Measurements from ENCODE around the gene TRPM5.
"Not testable (repeated sequence)": the region's sequence is repeated elsewhere in the genome, so short reads cannot be mapped to it uniquely, and the experiment has no call there.

The TRPM5 gene, protein sequence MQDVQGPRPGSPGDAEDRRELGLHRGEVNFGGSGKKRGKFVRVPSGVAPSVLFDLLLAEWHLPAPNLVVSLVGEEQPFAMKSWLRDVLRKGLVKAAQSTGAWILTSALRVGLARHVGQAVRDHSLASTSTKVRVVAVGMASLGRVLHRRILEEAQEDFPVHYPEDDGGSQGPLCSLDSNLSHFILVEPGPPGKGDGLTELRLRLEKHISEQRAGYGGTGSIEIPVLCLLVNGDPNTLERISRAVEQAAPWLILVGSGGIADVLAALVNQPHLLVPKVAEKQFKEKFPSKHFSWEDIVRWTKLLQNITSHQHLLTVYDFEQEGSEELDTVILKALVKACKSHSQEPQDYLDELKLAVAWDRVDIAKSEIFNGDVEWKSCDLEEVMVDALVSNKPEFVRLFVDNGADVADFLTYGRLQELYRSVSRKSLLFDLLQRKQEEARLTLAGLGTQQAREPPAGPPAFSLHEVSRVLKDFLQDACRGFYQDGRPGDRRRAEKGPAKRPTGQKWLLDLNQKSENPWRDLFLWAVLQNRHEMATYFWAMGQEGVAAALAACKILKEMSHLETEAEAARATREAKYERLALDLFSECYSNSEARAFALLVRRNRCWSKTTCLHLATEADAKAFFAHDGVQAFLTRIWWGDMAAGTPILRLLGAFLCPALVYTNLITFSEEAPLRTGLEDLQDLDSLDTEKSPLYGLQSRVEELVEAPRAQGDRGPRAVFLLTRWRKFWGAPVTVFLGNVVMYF (N-terminal part only)

DNA sequence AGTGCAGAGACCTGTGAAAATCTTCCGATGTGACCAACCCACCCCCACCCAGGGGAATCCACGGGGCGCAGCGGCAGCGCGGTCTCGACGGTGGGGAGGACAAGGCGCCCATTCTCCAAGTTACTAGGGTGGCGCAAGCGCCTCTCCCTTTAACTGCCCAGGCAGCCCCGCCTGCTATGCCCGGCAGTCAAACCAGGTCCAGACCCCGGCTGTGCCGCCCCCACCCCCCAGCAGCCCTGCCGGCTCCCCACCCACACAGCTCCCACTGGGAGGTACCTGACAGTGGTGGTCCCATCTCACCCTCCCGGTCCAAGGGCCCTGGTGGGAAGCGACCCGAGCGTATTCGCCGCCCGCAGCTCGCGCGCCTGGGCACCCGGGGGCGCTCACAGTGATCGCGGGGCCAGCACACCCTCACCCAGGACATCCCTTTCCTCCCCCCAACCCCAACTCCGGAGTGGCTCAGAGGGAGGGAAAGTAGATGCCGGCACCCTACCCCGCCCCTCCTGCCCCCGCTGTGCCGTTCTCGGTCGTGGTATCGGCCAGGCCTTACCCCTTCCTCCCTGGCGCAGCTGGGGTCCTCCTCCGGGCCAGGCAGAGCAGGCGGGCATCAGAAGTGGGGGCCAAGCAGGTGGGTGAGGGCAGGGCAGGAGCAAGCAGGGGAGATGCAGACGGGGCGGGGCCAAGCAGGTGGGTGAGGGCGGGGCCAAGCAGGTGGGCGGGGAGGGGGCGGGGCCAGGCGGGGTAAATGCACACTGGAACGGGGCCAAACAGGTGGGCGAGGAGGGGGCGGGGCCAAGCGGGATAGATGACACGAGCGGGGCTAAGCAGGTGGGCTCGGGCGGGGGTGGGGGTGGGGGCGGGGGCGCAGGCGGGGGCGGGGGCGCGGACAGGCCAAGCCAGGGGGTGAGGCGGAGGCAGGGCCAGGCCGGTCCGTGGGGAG is at the start of gene TRPM5:
Gene TRPM5, minus strand, starts transcription at position 634 of the 940 bp plus-strand sequence. CDS start 21,478 bp downstream, outside the sequence.
- no peak for DNase-seq

DNA sequence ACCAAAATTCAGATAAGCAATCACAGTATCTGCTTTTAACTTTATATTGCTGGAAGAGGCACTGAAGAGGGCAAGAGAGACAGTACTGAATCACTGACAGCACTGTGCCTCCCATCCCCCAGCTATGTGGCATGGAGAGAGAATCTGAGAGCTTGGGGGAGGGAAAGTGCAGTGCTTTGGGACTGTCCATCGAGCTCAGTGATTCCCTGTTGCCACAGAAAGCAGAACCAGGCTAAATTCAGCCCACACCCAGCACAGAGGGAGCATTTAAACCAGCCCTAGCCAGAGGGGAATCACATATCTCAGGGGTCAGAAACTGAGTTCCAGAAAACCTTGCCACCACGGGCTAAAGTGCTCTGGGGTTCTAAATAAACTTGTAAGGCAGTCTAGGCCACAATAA is 44.8 kb upstream of the TRPM5 start:
- no peak for DNase-seq

DNA sequence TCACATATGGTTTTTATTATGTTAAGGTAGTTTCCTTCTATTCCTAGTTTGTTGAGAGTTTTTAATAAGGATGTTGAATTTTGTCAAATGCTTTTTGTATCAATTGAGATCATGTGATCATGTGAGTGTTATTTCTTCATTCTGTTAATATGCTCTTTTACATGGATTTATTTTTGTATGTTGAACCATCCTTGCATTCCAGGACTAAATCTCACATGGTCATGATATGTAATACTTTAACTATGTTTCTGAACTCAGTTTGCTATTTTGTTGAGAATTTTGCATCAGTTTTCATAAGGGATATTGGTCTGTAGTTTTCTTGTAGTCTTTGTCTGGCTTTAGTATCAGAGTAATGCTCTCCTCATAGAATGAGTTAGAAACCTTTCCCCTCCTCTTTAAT is 43.7 kb upstream of the TRPM5 start:
- DNase-seq = no peak

DNA sequence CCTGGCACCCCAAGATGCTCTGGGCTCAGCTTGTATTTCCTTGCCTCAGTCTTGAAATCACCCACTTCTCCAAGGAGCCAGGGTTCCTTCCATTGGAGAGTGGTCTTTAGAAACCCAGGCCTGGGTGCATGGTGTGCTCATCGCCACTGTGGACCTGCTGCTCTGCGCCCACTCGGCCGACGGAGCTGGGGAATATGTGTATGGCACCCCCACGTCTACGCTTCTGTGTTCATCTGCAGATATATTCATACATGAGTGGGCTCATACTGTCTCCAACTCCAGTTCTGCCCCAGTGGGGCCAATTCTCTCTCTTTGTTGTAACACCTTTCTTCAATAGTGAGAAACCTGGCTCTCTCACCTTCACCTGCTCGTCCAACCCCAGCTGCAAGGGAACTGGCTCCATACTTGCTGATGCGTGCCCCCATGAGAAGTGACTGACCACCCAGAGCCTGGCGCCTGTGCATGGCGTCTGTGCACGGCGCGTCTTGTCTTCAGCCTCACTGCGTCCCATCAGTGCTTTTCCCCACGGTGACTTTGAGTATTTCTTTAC is 40.3 kb upstream of the TRPM5 start:
- DNase-seq = no peak

DNA sequence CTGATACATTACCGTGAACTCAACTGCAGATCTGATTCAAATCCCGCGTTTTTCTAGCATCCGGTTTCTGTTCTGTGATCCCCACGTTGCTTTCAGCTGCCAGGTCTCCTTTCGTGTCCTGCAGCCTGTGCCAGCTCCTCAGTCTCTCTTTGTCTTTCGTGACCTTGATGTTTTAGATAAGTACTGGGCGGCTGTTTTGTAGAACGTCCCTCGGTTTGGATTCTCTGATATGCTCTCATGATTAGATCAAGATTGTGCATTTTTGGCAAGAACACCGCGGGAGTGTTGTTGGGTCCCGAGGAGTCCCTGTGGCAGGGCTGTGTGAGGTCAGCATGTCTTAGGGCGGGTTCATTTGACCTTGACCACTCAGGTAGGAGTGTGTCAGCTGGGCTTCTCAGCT is 39.1 kb upstream of the TRPM5 start:
- no peak for DNase-seq

DNA sequence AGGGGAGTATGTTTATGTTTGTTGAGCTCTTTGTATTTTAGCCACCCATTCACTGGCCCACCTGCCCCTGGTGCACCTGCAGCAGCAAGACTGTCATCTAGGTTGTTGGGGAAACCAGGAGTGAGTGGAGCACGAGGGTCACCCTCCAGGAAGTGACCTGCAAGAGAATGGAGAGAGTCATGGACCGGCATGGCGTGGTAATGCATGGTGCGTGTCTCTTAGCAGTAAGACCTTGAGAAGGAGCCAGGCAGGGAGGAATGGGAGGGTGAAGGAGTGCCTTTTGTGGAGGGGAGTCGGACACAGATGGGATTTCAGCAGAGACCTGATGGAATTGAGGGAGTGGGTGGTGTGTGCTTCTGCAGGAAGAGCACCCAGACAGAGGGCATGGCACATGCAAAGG is 38.4 kb upstream of the TRPM5 start:
- no peak for DNase-seq

DNA sequence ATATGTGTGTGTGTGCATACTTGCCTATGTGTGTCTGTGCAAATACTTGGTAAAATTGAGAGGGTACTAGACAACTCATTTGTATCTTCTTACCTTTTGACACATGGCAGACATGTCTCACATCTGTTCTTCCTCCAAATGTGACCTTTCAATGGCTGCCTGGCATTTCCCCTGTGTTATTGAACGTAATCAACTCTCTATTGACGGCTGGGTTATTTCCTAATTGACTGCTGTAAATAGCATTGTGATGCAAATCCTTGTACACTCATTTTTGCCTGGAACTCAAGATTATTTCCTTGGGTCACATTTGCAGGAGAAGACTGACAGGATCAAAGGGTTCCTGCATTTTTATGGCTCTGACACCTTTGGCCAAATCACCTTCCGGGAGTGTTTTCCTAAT is 37.9 kb upstream of the TRPM5 start:
- no peak for DNase-seq

DNA sequence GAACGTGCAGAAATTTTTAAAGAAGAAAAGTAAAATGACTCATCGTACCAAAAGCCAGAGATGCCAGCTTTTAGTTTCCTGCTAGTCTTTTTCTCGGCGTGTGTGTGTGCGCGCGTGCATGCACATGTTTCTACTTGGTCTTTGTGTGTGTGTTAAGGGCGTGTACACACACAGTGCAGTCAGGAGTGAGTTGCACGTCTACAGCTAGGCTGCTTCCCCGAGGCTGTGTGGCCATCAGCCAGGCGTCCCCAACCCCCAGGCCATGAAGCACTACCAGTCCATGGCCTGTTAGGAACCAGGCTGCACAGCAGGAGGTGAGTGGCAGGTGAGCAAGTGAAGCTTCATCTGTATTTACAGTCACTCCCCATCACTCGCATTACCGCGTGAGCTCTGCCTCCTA is 36.9 kb upstream of the TRPM5 start:
- DNase-seq = no peak

DNA sequence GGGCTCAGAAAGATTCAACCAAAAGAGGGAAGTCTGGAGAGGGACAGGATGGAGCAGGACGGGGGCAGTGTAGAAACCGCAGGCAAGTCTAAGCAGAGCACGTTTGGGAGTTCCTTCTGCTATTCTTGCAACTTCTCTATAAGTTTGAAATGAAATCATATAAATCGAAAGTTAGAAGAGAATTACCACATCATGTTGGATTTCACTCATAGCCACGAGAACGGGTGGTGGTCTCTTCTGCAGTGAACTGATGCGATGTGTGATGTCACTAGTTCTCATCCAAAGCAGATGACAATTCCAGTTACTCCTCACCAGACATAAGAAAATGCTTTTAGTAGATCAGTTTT is 36.5 kb upstream of the TRPM5 start:
- no peak for DNase-seq

DNA sequence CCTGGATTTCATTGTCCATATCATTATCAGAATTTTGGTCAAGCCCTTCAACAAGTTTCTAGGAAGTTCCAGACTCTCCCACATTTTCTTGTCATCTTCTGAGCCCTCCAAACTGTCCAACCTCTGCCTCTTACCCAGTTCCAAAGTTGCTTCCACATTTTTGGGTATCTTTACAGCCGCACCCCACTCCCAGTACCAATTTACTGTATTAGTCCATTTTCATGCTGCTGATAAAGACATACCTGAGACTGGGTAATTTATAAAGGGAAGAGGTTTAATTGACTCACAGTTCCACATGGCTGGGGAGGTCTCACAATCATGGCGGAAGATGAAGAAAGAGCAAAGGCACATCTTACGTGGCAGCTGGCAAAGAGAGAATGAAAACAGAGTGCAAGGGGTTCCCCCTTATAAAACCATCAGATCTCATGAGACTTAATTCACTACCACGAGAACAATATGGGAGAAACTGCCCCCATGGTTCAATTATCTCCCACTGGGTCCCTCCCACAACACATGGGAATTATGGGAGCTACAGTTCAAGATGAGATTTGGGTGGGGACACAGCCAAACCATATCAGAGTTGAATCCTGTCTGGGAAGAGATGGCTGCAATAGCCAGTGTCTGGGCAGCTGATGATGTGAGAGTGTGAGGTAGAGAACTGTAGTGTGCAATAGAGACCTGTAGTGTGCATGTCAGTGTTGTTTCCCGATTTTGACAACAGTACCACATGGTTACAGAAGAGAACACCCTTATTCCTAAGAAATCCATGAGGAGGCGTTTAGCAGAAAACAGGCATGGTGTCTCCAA is 36.0 kb upstream of the TRPM5 start:
- DNase-seq = not testable (repeated sequence)

DNA sequence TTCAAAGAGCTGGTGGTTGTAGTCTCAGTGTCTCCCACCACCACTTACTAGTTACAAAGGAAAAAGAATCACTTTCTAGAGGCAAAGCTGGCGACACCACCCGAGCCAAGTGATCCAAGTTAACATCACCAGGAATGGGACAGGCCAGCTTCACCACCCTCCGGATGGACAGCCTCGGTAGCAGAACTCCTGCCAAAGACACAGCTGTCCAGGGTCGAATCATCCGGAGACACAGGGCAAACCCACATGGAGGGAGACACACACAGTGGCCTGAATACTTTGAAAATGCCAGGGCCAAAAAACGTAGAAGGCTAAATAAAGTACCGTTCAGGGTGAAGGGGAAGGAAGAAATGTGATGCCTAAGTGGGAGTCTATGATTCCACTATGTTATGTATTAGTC is 33.6 kb upstream of the TRPM5 start:
- no peak for DNase-seq

DNA sequence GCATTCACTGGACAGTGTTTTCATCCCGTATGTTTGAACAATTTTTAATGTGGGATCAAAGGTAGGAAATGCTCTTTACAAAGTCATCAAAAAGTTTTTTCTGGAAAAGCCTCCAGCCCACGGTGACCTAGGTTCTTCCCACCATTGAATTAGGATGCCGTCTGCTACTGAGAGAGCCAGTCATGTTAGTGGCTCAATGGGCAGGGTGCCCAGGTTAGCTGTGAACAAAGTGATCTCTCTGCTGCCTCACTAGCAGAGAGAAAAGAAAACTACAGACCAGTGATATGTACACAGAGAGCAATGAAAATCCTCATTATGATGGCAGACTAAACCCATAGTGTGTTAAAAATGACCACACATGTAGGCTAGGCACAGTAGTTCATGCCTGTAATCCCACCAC is 32.9 kb upstream of the TRPM5 start:
- no peak for DNase-seq

DNA sequence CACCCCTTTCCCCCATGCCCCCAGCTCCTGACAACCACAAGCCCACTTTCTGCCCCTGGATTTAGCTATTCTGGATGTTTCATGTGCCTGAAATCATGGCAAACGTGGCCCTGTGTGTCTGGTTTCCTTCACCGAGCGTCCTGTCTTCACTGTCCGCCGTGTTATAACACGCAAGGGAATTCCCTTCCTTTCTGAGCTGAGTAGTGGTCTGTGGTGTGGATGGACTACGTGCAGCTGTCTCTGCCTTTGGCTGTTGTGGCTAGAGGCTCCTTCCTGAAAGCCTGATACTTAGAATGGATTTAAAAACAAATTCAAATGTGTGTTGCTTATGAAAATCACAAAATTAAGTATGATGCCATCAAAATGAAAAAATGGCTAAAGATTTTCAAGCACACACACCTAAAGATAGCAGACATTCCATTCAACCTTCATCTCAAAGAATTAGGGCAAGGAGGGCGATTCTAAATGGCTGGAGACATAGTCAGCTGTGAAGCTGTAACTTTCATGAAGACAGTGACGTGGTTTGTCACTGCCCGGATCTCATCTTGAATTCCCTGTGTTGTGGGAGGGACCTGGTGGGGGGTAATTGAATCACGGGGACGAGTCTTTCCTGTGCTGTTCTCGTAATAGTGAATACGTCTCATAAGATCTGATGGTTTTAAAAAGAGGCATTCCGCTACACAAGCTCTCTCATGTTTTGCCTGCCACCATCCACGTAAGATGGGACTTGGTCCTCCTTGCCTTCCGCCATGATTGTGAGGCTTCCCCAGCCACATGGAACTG is 31.0 kb upstream of the TRPM5 start:
- no peak for DNase-seq

DNA sequence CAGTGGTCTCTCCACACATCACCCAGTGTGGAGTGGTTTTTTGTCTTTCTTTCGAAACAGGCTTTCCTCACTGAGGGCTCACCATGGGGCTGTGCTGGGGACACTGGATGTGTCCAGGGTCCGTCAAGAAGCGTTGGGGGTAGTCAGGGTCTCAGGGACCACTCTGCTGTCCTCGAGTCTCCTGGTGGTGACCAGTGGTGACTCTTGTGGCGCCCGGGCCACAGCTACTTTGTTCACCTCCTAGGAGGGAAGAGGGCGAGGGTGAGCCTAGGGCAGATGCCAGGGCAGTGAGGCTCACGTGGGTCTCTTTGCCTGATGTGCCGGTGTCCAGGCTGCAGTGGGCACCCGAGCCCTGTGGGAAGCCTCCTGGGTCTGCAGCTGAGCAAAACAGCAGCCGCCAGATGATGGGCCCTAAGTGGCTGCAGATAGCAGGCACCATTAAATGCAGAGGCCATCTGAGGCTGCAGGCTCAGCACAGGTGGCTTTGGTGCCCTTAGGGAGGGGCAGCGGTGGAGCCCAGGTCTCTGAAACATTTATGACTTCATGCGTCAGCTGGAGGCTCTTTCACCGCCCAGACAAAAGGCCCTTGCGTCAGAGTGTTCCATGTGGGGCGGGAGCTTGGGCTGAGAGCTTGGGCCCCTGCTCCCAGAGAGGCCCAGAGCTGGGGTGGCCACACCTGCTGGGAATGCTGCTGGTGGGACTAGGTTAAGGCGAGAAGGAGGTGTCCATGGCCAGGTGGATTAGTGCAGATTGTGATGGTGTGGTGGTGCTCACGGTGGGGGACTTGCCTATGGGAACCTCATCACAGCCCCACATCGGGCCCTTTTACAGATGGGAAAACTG is 30.0 kb upstream of the TRPM5 start:
- DNase-seq = no peak

DNA sequence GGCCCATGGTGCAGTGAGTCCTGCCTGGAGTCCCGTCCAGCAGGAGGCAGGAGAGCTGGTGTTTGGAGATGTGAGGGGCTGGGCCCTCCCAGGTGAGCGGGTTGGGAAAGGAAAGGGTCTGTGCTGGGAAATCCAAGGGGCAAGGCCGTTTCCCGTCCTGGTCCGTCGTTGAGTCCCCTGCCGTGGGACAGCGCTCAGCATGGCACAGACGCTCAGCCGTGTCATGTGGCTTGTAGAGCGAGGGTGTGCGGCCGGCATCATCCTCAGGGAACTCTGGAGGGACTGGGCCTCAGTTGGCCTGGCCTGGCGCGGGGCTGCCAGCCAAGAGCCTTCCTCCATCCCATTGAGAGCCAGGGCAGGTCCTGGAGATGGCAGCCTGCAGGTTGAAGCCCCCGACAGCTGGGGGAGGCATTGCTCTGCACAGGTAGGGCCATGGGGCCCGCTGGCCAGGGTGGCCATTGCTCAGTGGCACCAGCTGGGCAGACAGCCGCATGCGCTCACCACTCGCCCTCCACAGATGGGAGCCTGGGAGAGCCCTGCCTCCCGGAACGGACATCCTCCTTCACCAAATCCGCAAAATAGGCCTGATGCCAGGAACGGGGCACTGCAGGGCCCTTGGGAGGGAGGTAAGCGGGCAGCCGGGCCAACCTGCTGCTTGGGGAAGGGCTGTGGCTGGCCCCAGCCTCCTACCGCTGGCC is 29.2 kb upstream of the TRPM5 start:
- no peak for DNase-seq

DNA sequence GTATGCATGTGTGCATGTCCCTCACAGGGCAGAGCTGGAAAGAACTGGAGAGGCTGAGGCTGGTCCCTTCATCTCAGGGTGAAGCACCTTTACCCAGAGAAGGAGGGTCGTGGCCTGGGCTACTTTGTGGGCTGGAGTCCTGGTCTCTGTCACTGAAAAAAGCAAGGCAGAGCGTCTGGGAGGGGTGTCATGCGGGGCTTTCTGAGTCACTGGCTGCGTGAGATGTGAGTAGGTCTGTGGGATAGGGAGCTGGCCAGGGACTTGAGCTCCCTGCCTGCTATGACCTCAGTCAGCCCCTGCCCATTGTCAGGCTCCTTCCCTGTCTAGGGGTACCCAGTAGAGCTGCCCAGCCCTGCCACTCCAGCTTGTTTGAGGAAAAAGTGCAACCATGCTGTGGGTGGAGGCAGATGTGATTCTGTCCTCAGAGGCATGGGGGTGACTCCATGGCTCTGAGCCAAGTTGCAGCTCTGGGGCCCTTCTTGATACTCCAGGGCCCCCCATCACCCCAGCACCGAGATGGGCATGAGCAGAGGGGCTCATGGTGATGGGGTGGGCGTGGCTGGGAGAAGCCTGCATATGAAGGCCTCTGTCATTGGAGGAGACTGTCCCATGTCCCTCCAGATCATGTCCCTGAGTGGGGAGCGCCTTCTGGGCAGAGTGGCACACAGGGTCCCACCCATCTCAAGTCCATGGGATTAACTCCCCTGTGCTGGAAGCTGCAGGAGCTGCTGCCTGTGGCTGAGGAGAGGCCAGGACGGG is 28.3 kb upstream of the TRPM5 start:
- no peak for DNase-seq

DNA sequence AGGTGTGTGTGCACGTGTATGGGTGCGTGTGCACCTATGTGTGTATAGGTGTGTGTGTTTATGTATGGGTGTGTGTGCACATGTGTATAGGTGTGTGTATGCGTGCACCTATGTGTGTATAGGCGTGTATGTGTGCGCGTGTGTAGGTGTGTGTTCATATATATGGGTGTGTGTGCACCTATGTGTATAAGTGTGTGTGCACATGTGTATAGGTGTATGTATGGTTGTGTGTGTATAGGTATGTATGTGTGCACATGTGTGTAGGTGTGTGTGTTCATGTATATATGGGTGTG is 27.4 kb upstream of the TRPM5 start:
- DNase-seq = no peak

DNA sequence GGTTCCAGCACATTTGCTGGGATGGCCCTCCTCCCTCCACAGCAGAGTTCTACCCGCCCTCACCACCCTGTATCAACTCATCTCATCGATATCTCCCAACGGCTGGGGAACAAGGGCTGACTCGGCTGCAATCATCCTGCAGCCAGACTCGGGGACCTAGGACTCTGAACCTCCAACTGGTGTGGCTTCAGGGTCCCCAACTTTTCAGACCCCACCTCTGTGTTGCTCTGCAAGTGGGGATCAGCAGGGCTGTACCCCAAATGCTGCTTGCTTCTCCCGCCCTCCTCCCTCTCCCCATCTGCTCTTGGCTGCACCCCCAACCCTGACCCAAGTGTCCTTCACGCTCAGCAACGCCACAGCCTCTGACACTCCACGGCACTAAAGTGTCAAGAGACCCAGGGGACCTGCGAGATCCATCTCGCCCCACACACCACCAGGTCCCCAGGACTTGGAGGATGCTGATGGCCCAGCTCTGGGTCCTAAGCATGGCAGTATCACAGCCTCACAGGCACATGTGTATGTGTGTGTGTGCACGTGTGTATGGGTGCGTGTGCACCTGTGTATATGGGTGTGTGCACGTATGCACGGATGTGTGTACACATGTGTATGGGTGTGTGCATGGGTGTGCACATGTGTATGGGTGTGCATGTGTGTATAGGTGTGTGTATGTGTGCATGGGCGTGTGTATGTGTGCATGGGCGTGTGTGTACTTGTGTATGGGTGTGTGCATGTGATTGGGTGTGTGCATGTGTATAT is 26.9 kb upstream of the TRPM5 start:
- no peak for DNase-seq
